NT2/D1 (cell line): ENCODE results near the gene ANXA4.

Experiments
- SUZ12 ChIP-seq: IDR thresholded peaks from 2 replicates; pipeline ENCODE4 v1.6.1; 2011; ENCODE audit not compliant: insufficient read length, insufficient read depth; ENCODE audit errors: extremely low read depth
- YY1 ChIP-seq: IDR thresholded peaks from 2 replicates; pipeline ENCODE4 v1.6.1; 2011; ENCODE audit not compliant: insufficient read length, insufficient read depth
- ZNF274 ChIP-seq: IDR thresholded peaks from 2 replicates; pipeline ENCODE4 v1.6.1; 2011; ENCODE audit warnings: mild to moderate bottlenecking, low read depth, low read length

- no peak for TF ChIP-seq ZNF274
- no peak for TF ChIP-seq SUZ12
- no peak for TF ChIP-seq YY1
Measured at GRCh38 chr2:69843993-69844392, 102.1 kb downstream of the ANXA4 start.
